GM23338 (cell line): ENCODE data around the gene RAD1. TPM values are rescaled to one million over a fixed set of nuclear protein-coding genes. Genes with fewer than 3 reads are reported as not detected.

Source experiments
- ATAC-seq: fragments of 200-7000 bp; cut with Tn5 transposase; 3 replicates; pipeline ENCODE4 v1.9.1; 2020
- DNase-seq: peaks from one replicate; pipeline ENCODE4 v3.0.0-alpha.2; 2015; ENCODE audit warnings: low spot score
- H2AFZ ChIP-seq: fragments of 200-600 bp; sonication (generic); 2 replicates; pipeline ENCODE4 v1.8.0; 2016; ENCODE audit warnings: antibody characterized with exemption, mild to moderate bottlenecking, moderate library complexity
- H3F3A ChIP-seq: fragments of 200-600 bp; sonication (generic); replicated peaks from 2 replicates; pipeline ENCODE4 v1.8.0; 2017; ENCODE audit warnings: antibody characterized with exemption, mixed run types, low read depth
- H3K27ac ChIP-seq: fragments of 200-600 bp; sonication (generic); 2 replicates; pipeline ENCODE4 v1.6.1; 2016; ENCODE audit warnings: low read depth
- H3K27me3 ChIP-seq: fragments of 200-600 bp; sonication (generic); 2 replicates; pipeline ENCODE4 v1.8.0; 2016; ENCODE audit warnings: mild to moderate bottlenecking, mixed run types, moderate library complexity; ENCODE audit not compliant: insufficient read depth
- H3K36me3 ChIP-seq: fragments of 200-600 bp; sonication (generic); 2 replicates; pipeline ENCODE4 v1.8.0; 2016; ENCODE audit warnings: mild to moderate bottlenecking; ENCODE audit not compliant: insufficient read depth
- H3K4me1 ChIP-seq: fragments of 200-600 bp; sonication (generic); 2 replicates; pipeline ENCODE4 v1.8.0; 2016; ENCODE audit warnings: mild to moderate bottlenecking, moderate library complexity; ENCODE audit not compliant: insufficient read depth
- H3K4me2 ChIP-seq: fragments of 200-600 bp; sonication (generic); 2 replicates; pipeline ENCODE4 v1.7.1; 2017; ENCODE audit warnings: mixed run types
- H3K4me3 ChIP-seq: fragments of 200-600 bp; sonication (generic); 2 replicates; pipeline ENCODE4 v1.6.1; 2016; ENCODE audit warnings: mixed run types
- H3K79me2 ChIP-seq: fragments of 200-600 bp; sonication (generic); replicated peaks from 2 replicates; pipeline ENCODE4 v1.8.0; 2017; ENCODE audit warnings: mild to moderate bottlenecking; ENCODE audit not compliant: insufficient read depth
- H3K9me2 ChIP-seq: fragments of 200-600 bp; sonication (generic); 2 replicates; pipeline ENCODE4 v1.8.0; 2017; ENCODE audit not compliant: insufficient read depth
- H4K20me1 ChIP-seq: fragments of 200-600 bp; sonication (generic); replicated peaks from 2 replicates; pipeline ENCODE4 v1.8.0; 2017; ENCODE audit warnings: mild to moderate bottlenecking; ENCODE audit not compliant: insufficient read depth
- H3K27ac Mint-ChIP-seq: 2 replicates; pipeline ENCODE4 v1.8.0; 2020; ENCODE audit warnings: inconsistent platforms, mild to moderate bottlenecking, moderate library complexity, mixed read lengths
- H3K27me3 Mint-ChIP-seq: 3 replicates; pipeline ENCODE4 v1.8.0; 2022; ENCODE audit warnings: low read depth, mild to moderate bottlenecking, moderate library complexity, mixed read lengths, inconsistent platforms; ENCODE audit not compliant: insufficient read depth, poor library complexity
- H3K36me3 Mint-ChIP-seq: 3 replicates; pipeline ENCODE4 v1.8.0; 2021; ENCODE audit warnings: low read depth, mild to moderate bottlenecking, inconsistent platforms, moderate library complexity, mixed read lengths
- H3K4me1 Mint-ChIP-seq: 3 replicates; pipeline ENCODE4 v1.8.0; 2020; ENCODE audit warnings: mild to moderate bottlenecking, inconsistent platforms, mixed read lengths
- H3K4me3 Mint-ChIP-seq: 3 replicates; pipeline ENCODE4 v1.8.0; 2021; ENCODE audit warnings: moderate library complexity, mild to moderate bottlenecking, inconsistent platforms, mixed read lengths
- H3K9me3 Mint-ChIP-seq: 3 replicates; pipeline ENCODE4 v1.8.0; 2020; ENCODE audit warnings: moderate library complexity, mild to moderate bottlenecking, inconsistent platforms, mixed read lengths
- CREB1 ChIP-seq: fragments of 250-450 bp; sonication (Bioruptor Pico); IDR thresholded peaks from 2 replicates; pipeline ENCODE4 v1.5.0; 2020; ENCODE audit warnings: low read depth, mild to moderate bottlenecking, moderate library complexity
- CTCF ChIP-seq, 2 experiments: fragments of 200-600 bp in 1 of 2; sonication (generic) in 1 of 2; conservative IDR thresholded peaks; 2 replicates each; pipeline versions ENCODE4 v1.5.1 to v1.6.1; 2016 to 2017; ENCODE audit warnings: antibody characterized with exemption in 2 of 2, low read depth in 2 of 2, mild to moderate bottlenecking in 2 of 2, moderate library complexity in 1 of 2
- ETS1 ChIP-seq: IDR thresholded peaks from 2 replicates; pipeline ENCODE4 v1.6.1; 2016; ENCODE audit warnings: antibody characterized with exemption
- EZH2 ChIP-seq: fragments of 200-600 bp; sonication (generic); IDR thresholded peaks from one replicate; pipeline ENCODE4 v1.8.0; 2017; ENCODE audit warnings: antibody characterized with exemption, mild to moderate bottlenecking, low read depth; ENCODE audit not compliant: unreplicated experiment
- EZH2phosphoT487 ChIP-seq: fragments of 200-600 bp; sonication (generic); IDR thresholded peaks from one replicate; pipeline ENCODE4 v1.8.1; 2018; ENCODE audit warnings: antibody characterized with exemption; ENCODE audit not compliant: unreplicated experiment
- JUNB ChIP-seq: IDR thresholded peaks from one replicate; pipeline ENCODE4 v1.6.1; 2016; ENCODE audit warnings: antibody characterized with exemption; ENCODE audit not compliant: unreplicated experiment
- NANOG ChIP-seq: IDR thresholded peaks from 2 replicates; pipeline ENCODE4 v1.6.1; 2016; ENCODE audit warnings: antibody characterized with exemption, borderline replicate concordance
- POLR2AphosphoS5 ChIP-seq: IDR thresholded peaks from 2 replicates; pipeline ENCODE4 v1.6.1; 2016; ENCODE audit warnings: antibody characterized with exemption, low read depth
- REST ChIP-seq: IDR thresholded peaks from one replicate; pipeline ENCODE4 v1.6.1; 2018; ENCODE audit warnings: antibody characterized with exemption; ENCODE audit not compliant: unreplicated experiment
- STAT1 ChIP-seq: IDR thresholded peaks from one replicate; pipeline ENCODE4 v1.6.1; 2016; ENCODE audit warnings: antibody characterized with exemption; ENCODE audit not compliant: unreplicated experiment
- ZNF114 ChIP-seq: fragments of 250-450 bp; sonication (Bioruptor Pico); IDR thresholded peaks from 2 replicates; pipeline ENCODE4 v1.5.0; 2020; ENCODE audit warnings: mild to moderate bottlenecking, moderate library complexity
- ZNF331 ChIP-seq: fragments of 250-450 bp; sonication (Bioruptor Pico); IDR thresholded peaks from 2 replicates; pipeline ENCODE4 v1.5.0; 2020; ENCODE audit warnings: low read depth, mild to moderate bottlenecking, moderate library complexity
- ZNF462 ChIP-seq: fragments of 250-450 bp; sonication (Bioruptor Pico); IDR thresholded peaks from 2 replicates; pipeline ENCODE4 v1.5.0; 2020; ENCODE audit warnings: mild to moderate bottlenecking, moderate library complexity
- polyA plus RNA-seq: library from polyadenylated mRNA; unstranded; fragments of >200 nt; fragmentation: Nextera tagmentation; extraction: Ambion mirVana; gene quantifications from 2 replicates; pipeline ENCODE4 v1.2.1, GENCODE V29; 2016
- total RNA-seq: library from RNA; depleted of rRNA; stranded (reverse); fragments of >200 nt; shearing (Covaris generic); gene quantifications from 2 replicates; pipeline ENCODE4 v1.2.3, GENCODE V29; 2014

Gene RAD1
- total and polyA plus RNA-seq, 2 experiments from 2014 or later: 39.3 to 40.9 TPM

- DNase-seq (no peak), ATAC-seq (no peak)
- Histone ChIP-seq H3K4me2 (no peak overlapping the region), H3K27ac (no peak overlapping the region), H4K20me1 (no peaks in the 10 kb centered on the region), H3K4me1 (no peaks in the 10 kb centered on the region), H3F3A (no peaks in the 10 kb centered on the region), H3K4me3 (no peak overlapping the region), H3K27me3 (no peaks in the 10 kb centered on the region), H3K79me2 (no peaks in the 10 kb centered on the region), H3K9me2 (0 out of 2 replicates have a peak, but pooled peaks cover 9% of the 10 kb centered on the region), H3K36me3 (no peaks in the 10 kb centered on the region), H2AFZ (no peak overlapping the region)
- Mint-ChIP-seq H3K9me3 (peaks cover 30% of the 10 kb centered on the region), H3K4me1 (no peaks in the 10 kb centered on the region), H3K36me3 (peaks cover 22% of the 10 kb centered on the region; the same call in 2 of the 3 replicates), H3K27ac (no peak overlapping the region), H3K27me3 (peaks cover 5% of the 10 kb centered on the region), H3K4me3 (no peak overlapping the region)
- TF ChIP-seq REST: no peak
- no peak for TF ChIP-seq CTCF (conservative IDR thresholded peaks at IDR 0.05; ENCODE audit: low read depth in 2 of 2)
- no peak for TF ChIP-seq JUNB
- TF ChIP-seq ETS1: no peak
- TF ChIP-seq NANOG: no peak
- TF ChIP-seq ZNF114 (CRISPR knock-in tag): no peak
- no peak for TF ChIP-seq POLR2AphosphoS5
- TF ChIP-seq ZNF331 (CRISPR knock-in tag): no peak
- TF ChIP-seq ZNF462 (CRISPR knock-in tag): no peak
- no peak for TF ChIP-seq EZH2phosphoT487
- no peak for TF ChIP-seq CREB1 (CRISPR knock-in tag)
- TF ChIP-seq EZH2: no peak
- no peak for TF ChIP-seq STAT1
Measured at GRCh38 chr5:34876275-34876674, 39.0 kb downstream of the RAD1 start.
